Uterus (tissue), 2 donors: ENCODE data around the gene HSPBAP1.

ENCODE experiments used
- CTCF ChIP-seq, 4 experiments: fragments of 200-600 bp in 2 of 4; fragments of 450-650 bp in 2 of 4; sonication (generic) in 2 of 4; IDR thresholded peaks; one replicate each; pipeline ENCODE4 v1.5.1; 2016 to 2019; ENCODE audit warnings: antibody characterized with exemption in 4 of 4, mild to moderate bottlenecking in 2 of 4, moderate library complexity in 1 of 4
- POLR2A ChIP-seq, 2 donors: fragments of 450-650 bp; IDR thresholded peaks; one replicate each; pipeline ENCODE4 v1.6.1; 2016; ENCODE audit warnings: antibody characterized with exemption in 2 of 2, mild to moderate bottlenecking in 1 of 2, moderate library complexity in 1 of 2

- no peak for TF ChIP-seq CTCF (IDR thresholded peaks at IDR 0.05)
- TF ChIP-seq POLR2A (IDR thresholded peaks at IDR 0.05), result no peak
Observed at GRCh38 chr3:122755491-122755890, 38.1 kb downstream of the HSPBAP1 start.
